Measurements from ENCODE around the gene HSPB6.
A peak's percentile ranks its signal among the peaks of the same experiment; 100 is the strongest.
"Not testable (repeated sequence)": the region's sequence is repeated elsewhere in the genome, so short reads cannot be mapped to it uniquely, and the experiment has no call there.

Gene HSPB6

GRCh38 chr19:35775046-35775297 lies 18.1 kb upstream of the HSPB6 start:
- DNase-seq (no peak), ATAC-seq (ENCODE audit: insufficient read depth, low read depth) (peak; percentile 16)
- Histone ChIP-seq H3K27ac (ENCODE audit: low read length) (peak overlapping the region; percentile 45; the same call in 1 of the 2 replicates), H2AFZ (ENCODE audit: low read depth, low read length) (peak overlapping the region; percentile 79), H3K79me2 (ENCODE audit: insufficient read depth, low read length) (peaks cover 38% of the 10 kb centered on the region), H4K20me1 (ENCODE audit: insufficient read depth, low read length) (peaks cover 29% of the 10 kb centered on the region; the same call in 1 of the 2 replicates), H3K4me2 (ENCODE audit: insufficient read depth, low read length) (peak overlapping the region; percentile 65), H3K9ac (ENCODE audit: low read depth, low read length) (peak overlapping the region; percentile 33; the same call in 1 of the 2 replicates), H3K36me3 (ENCODE audit: insufficient read depth, low read length) (peaks cover 29% of the 10 kb centered on the region), H3K4me1 (ENCODE audit: insufficient read depth, low read length) (peaks cover 29% of the 10 kb centered on the region), H3K9me3 (ENCODE audit: insufficient read depth, low read length, severe bottlenecking) (no peaks in the 10 kb centered on the region), H3K27me3 (ENCODE audit: insufficient read depth, low read length, poor library complexity) (no peaks in the 10 kb centered on the region), H3K4me3 (ENCODE audit: low read depth in 1 of 2, low read length in 2 of 2) (peak overlapping the region in 1 of 2 experiments; percentile 48; a peak in 2 of 4 replicates)
- TF ChIP-seq, protein P1, sequence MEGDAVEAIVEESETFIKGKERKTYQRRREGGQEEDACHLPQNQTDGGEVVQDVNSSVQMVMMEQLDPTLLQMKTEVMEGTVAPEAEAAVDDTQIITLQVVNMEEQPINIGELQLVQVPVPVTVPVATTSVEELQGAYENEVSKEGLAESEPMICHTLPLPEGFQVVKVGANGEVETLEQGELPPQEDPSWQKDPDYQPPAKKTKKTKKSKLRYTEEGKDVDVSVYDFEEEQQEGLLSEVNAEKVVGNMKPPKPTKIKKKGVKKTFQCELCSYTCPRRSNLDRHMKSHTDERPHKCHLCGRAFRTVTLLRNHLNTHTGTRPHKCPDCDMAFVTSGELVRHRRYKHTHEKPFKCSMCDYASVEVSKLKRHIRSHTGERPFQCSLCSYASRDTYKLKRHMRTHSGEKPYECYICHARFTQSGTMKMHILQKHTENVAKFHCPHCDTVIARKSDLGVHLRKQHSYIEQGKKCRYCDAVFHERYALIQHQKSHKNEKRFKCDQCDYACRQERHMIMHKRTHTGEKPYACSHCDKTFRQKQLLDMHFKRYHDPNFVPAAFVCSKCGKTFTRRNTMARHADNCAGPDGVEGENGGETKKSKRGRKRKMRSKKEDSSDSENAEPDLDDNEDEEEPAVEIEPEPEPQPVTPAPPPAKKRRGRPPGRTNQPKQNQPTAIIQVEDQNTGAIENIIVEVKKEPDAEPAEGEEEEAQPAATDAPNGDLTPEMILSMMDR (IDR thresholded peaks at IDR 0.05; ENCODE audit: borderline replicate concordance, extremely low read depth, low read length, poor library complexity, severe bottlenecking), result no peak
- TF ChIP-seq EZH2 (IDR thresholded peaks at IDR 0.05; ENCODE audit: borderline replicate concordance, low read depth, low read length, severe bottlenecking), result no peak

DNA sequence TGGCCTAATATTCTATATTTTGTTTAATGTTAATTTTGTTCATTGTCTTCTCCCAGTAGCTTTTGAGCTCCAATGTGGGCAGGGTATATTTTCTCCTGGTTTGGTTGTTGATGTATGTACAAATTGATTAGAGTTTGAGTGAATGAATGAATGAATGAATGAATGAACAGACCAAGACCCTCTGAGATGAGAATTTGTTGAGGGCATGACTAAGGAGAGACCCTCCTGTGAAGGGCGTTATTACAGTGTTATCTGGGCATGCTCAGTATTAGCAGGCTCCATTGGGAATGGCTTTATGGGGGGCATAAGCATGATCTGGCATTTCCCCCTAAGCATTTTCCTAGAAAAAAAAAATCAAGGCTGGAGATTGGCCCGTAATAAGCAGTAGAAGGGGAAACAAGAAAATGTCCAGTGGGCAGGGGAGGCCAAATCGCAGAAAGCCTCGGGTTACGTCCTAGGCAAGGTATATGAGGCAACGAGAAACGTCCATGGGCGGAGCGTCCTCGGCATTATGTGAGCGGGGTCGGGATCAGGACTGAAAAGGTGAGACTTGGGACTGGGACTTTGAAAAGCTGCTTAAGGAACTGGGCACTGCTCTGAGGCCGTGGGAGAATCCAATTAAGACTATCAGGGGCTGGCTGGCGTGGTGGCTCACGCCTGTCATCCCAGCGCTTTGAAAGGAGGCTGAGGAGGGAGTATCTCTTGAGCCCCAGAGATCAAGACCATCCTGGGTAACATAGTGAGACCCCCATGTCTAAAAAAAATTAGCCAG lies 17.6 kb upstream of the HSPB6 start:
- Histone ChIP-seq H3K27ac (ENCODE audit: low read length) (peak overlapping the region; percentile 45; the same call in 1 of the 2 replicates), H4K20me1 (ENCODE audit: insufficient read depth, low read length) (peaks cover 26% of the 10 kb centered on the region; the same call in 1 of the 2 replicates), H3K27me3 (ENCODE audit: insufficient read depth, low read length, poor library complexity) (no peaks in the 10 kb centered on the region), H3K4me1 (ENCODE audit: insufficient read depth, low read length) (peaks cover 29% of the 10 kb centered on the region), H3K9me3 (ENCODE audit: insufficient read depth, low read length, severe bottlenecking) (no peaks in the 10 kb centered on the region), H3K9ac (ENCODE audit: low read depth, low read length) (peak overlapping the region; percentile 33; the same call in 1 of the 2 replicates), H3K36me3 (ENCODE audit: insufficient read depth, low read length) (peaks cover 24% of the 10 kb centered on the region), H2AFZ (ENCODE audit: low read depth, low read length) (peak overlapping the region; percentile 79), H3K79me2 (ENCODE audit: insufficient read depth, low read length) (peaks cover 34% of the 10 kb centered on the region), H3K4me3 (ENCODE audit: low read depth in 1 of 2, low read length in 2 of 2) (peak overlapping the region in 1 of 2 experiments; percentile 48; a peak in 2 of 4 replicates), H3K4me2 (ENCODE audit: insufficient read depth, low read length) (peak overlapping the region; percentile 65)
- no peak for TF ChIP-seq EZH2 (IDR thresholded peaks at IDR 0.05; ENCODE audit: borderline replicate concordance, low read depth, low read length, severe bottlenecking)
- TF ChIP-seq, protein P1 (IDR thresholded peaks at IDR 0.05; ENCODE audit: borderline replicate concordance, extremely low read depth, low read length, poor library complexity, severe bottlenecking), result no peak
- no peak for ATAC-seq (ENCODE audit: insufficient read depth, low read depth)
- DNase-seq, result no peak

- H3K27me3 ChIP-seq (ENCODE audit: insufficient read depth, low read length, poor library complexity), result no peaks in the 10 kb centered on the region
- H3K9me3 ChIP-seq (ENCODE audit: insufficient read depth, low read length, severe bottlenecking), result no peaks in the 10 kb centered on the region
- H3K27ac ChIP-seq (ENCODE audit: low read length), result no peak overlapping the region
- TF ChIP-seq, protein P1 (IDR thresholded peaks at IDR 0.05; ENCODE audit: borderline replicate concordance, extremely low read depth, low read length, poor library complexity, severe bottlenecking), result no peak
- no peak for TF ChIP-seq EZH2 (IDR thresholded peaks at IDR 0.05; ENCODE audit: borderline replicate concordance, low read depth, low read length, severe bottlenecking)
- peaks cover 26% of the 10 kb centered on the region for H3K79me2 ChIP-seq (ENCODE audit: insufficient read depth, low read length)
- peaks cover 21% of the 10 kb centered on the region for H3K36me3 ChIP-seq (ENCODE audit: insufficient read depth, low read length)
- no peak overlapping the region for H3K9ac ChIP-seq (ENCODE audit: low read depth, low read length)
- no peak overlapping the region for H3K4me2 ChIP-seq (ENCODE audit: insufficient read depth, low read length)
- DNase-seq, result no peak
- H3K4me1 ChIP-seq (ENCODE audit: insufficient read depth, low read length), result peaks cover 28% of the 10 kb centered on the region
- peaks cover 24% of the 10 kb centered on the region; the same call in 1 of the 2 replicates for H4K20me1 ChIP-seq (ENCODE audit: insufficient read depth, low read length)
- ATAC-seq (ENCODE audit: insufficient read depth, low read depth), result no peak
- H3K4me3 ChIP-seq (ENCODE audit: low read depth in 1 of 2, low read length in 2 of 2), result no peak overlapping the region
- no peak overlapping the region for H2AFZ ChIP-seq (ENCODE audit: low read depth, low read length)
These were observed 16.4 kb upstream of the HSPB6 start for GRCh38 chr19:35773020-35773806.

GRCh38 chr19:35772362-35772761 lies 15.5 kb upstream of the HSPB6 start:
- not testable (repeated sequence) for H3K9me3 ChIP-seq (ENCODE audit: insufficient read depth, low read length, severe bottlenecking); H3K27me3 ChIP-seq (ENCODE audit: insufficient read depth, low read length, poor library complexity); ATAC-seq (ENCODE audit: insufficient read depth, low read depth); H3K9ac ChIP-seq (ENCODE audit: low read depth, low read length); H3K4me2 ChIP-seq (ENCODE audit: insufficient read depth, low read length); H2AFZ ChIP-seq (ENCODE audit: low read depth, low read length); H3K27ac ChIP-seq (ENCODE audit: low read length); H3K4me3 ChIP-seq (ENCODE audit: low read depth in 1 of 2, low read length in 2 of 2); DNase-seq
- peaks cover 21% of the 10 kb centered on the region for H3K4me1 ChIP-seq (ENCODE audit: insufficient read depth, low read length)
- peaks cover 18% of the 10 kb centered on the region for H4K20me1 ChIP-seq (ENCODE audit: insufficient read depth, low read length)
- H3K79me2 ChIP-seq (ENCODE audit: insufficient read depth, low read length), result peaks cover 18% of the 10 kb centered on the region
- peaks cover 21% of the 10 kb centered on the region for H3K36me3 ChIP-seq (ENCODE audit: insufficient read depth, low read length)

Measured in DND-41 (cell line).